Midbrain (tissue), 1 donor: ENCODE results near the gene PACSIN1.
"Not testable (repeated sequence)": the region's sequence is repeated elsewhere in the genome, so short reads cannot be mapped to it uniquely, and the experiment has no call there.

Source experiments
- DNase-seq: peaks from one replicate; lab custom pipeline; 2025; lab: John Stamatoyannopoulos, UW

PACSIN1 gene

GRCh38 chr6:34485321-34486060 is 19.6 kb downstream of the PACSIN1 start:
- no peak for DNase-seq

- DNase-seq, result no peak
These were observed 20.3 kb downstream of the PACSIN1 start for GRCh38 chr6:34486106-34486740.

- DNase-seq, result not testable (repeated sequence)
These were observed 21.0 kb downstream of the PACSIN1 start for GRCh38 chr6:34486886-34487285.

- no peak for DNase-seq
These were observed 21.7 kb downstream of the PACSIN1 start for GRCh38 chr6:34487536-34487935.

- DNase-seq, result no peak
These were observed 23.4 kb downstream of the PACSIN1 start for GRCh38 chr6:34489207-34489805.

- DNase-seq, result no peak
These were observed 24.7 kb downstream of the PACSIN1 start for GRCh38 chr6:34490390-34491090.

GRCh38 chr6:34491091-34491430 is 25.2 kb downstream of the PACSIN1 start:
- no peak for DNase-seq

- no peak for DNase-seq
These were observed 27.5 kb downstream of the PACSIN1 start for GRCh38 chr6:34493344-34493743.

- DNase-seq, result no peak
These were observed 29.1 kb downstream of the PACSIN1 start for GRCh38 chr6:34494973-34495372.

- DNase-seq, result no peak
These were observed 30.3 kb downstream of the PACSIN1 start for GRCh38 chr6:34496103-34496685.

- no peak for DNase-seq
These were observed 31.5 kb downstream of the PACSIN1 start for GRCh38 chr6:34497411-34497810.

GRCh38 chr6:34506718-34507117 is 40.8 kb downstream of the PACSIN1 start:
- DNase-seq, result no peak

- no peak for DNase-seq
These were observed 42.5 kb downstream of the PACSIN1 start for GRCh38 chr6:34508425-34508824.

- DNase-seq, result no peak
These were observed 43.9 kb downstream of the PACSIN1 start for GRCh38 chr6:34509782-34510181.

GRCh38 chr6:34510299-34510698 is 44.4 kb downstream of the PACSIN1 start:
- DNase-seq, result no peak

- no peak for DNase-seq
These were observed 45.5 kb downstream of the PACSIN1 start for GRCh38 chr6:34511214-34511914.

GRCh38 chr6:34511915-34512737 is 46.2 kb downstream of the PACSIN1 start:
- no peak for DNase-seq

GRCh38 chr6:34512738-34513115 is 46.9 kb downstream of the PACSIN1 start:
- DNase-seq, result no peak

- no peak for DNase-seq
These were observed 47.8 kb downstream of the PACSIN1 start for GRCh38 chr6:34513646-34514045.

- no peak for DNase-seq
These were observed 48.2 kb downstream of the PACSIN1 start for GRCh38 chr6:34514112-34514511.
